Endometrial microvascular endothelial cells (primary cell): Measurements from ENCODE around the gene LCN12. TPM values are rescaled to one million over a fixed set of nuclear protein-coding genes. Genes with fewer than 3 reads are reported as not detected.

ENCODE experiments used
- in situ Hi-C: cut with HindIII; loops from 2 replicates; pipeline ENCODE4 v1.10.0; 2017; ENCODE audit warnings: low sequenced_read_pairs, low pct_unique_long_range_greater_than_20kb; ENCODE audit errors: inconsistent ontology term
- total RNA-seq: library from RNA; depleted of rRNA; stranded (reverse); fragments of >200 nt; gene quantifications from one replicate; pipeline ENCODE4 v1.2.3, GENCODE V29; 2015; ENCODE audit errors: inconsistent ontology term

Gene LCN12
- not detected for total RNA-seq

- in situ Hi-C loops: no loop called here
Observed at GRCh38 chr9:136951541-136952320, at the start of gene LCN12. Gene LCN12, plus strand, starts transcription at chr9:136952273. Its CDS starts 55 bp downstream, at chr9:136952328.

- in situ Hi-C loops: no loop called here
Observed at GRCh38 chr9:136903041-136903554, 49.0 kb upstream of the LCN12 start.

DNA sequence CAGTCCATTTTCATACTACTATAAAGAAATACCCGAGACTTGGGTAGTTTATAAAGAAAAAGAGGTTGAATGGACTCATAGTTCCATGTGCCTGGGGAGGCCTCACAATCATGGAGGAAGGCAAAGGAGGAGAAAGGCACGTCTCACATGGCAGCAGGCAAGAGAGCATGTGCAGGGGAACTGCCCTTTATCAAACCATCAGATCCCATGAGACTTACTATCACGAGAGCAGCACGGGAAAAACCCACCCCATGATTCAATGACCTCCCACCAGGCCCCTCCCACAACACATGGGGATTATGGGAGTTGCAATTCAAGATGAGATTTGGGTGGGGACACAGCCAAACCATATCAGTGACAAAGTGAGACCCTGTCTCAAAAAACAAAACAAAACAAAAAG lies 45.8 kb upstream of the LCN12 start:
- in situ Hi-C loops: no loop called here

- in situ Hi-C loops: no loop called here
Observed at GRCh38 chr9:136907011-136907914, 44.8 kb upstream of the LCN12 start.

DNA sequence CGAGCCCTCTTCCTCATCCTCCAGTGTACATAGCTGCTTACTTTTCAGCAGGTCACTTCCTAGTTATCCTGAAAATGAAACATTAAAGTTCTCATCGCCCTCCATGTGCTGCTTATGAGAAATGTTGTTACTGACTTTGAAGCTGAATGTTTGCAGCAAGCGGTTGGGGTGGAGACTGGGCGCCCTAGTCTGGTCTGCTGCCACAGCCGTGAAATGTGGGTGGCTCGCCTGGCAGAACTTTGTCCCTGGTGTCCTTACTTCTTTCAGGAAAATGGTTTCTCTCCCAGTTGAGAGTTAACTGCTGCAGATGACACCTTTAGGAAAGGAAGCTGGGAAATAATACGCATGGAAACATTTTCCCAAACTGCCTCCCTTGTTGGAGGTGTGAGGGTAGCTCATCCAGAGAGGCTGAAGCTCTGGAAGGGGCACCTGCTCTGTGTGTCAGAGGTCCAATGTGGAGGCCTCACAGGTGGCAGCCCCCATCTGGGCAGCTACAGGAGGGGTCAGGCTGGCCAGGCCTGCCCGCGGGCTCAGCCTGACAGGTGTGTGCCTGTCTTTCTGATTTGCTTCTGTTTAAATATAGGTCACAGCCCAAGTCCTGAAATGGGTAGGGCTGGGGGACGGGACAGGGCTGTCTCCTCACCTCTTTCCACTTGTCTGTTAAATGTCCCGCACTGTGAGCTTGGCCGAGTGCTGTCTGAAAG lies 41.7 kb upstream of the LCN12 start:
- in situ Hi-C loops: no loop called here

GRCh38 chr9:136910901-136911245 lies 41.2 kb upstream of the LCN12 start:
- in situ Hi-C loops: no loop called here

DNA sequence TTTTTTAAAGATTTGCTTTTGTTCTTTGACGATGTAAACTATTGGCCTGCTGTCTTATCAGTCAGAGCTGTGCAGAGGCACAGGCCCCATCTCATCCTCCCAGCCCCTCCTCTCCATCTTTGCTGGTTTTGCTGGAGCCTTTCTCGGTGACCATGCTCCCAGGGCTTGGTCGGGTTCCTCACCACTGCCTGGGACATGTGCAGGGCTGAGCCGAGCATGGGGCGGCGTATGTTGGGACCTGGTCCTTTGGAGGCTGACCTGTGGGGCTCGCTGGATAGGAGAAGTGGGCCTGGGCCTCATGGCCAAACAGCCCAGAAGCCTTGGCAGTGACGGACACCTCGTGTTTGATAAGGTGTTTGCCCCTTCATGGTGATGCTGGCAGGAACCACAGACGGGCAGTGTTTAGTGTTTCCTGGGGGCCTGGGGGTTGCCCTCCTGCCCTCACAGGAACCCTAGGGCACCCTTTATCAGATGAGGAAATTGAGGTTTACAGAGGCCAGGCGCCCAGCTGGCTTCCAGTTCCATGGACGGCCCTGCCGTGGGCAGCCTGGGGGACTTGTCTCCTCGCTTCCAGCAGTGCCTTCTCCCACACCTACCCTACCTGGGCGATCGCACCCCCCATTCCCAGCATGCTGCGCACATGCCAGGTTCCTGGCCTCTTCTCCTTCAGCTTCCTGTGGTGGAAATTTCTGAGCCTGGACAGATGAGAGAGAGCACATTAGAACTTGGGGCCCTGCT lies 38.2 kb upstream of the LCN12 start:
- in situ Hi-C loops: no loop called here

DNA sequence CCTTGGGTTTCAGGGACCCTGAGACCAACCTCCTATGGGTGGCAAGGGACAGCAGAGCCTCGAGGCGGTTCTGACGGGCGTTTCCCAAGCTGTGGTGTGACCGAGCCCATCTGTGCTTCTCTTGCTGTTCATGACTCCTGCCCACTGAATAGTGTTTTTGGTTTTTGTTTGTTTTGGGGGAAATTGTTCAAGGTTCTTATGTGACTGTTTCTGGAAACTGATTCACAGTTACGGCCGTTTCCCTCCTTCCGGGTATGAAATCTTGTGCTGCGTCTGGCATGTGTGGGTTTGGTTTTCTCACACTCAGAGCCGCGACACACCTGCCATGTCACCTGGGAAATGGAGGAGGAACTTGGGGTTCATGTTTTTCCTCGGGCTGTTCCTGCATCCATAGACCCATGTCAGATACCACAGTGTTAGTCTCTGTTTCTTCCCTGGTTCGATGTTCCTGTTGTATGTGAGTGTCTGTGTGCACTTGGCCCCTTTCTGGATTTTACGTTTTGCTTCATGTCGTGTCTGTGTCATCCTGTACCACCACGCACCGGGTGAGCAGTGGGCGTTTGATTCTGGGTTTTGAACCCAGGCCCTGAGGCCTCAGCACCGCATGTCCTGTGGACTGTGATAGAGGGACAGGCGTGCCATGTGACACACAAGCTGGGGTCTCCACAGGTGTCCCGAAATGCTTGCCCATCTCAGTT lies 36.3 kb upstream of the LCN12 start:
- in situ Hi-C loops: no loop called here

- in situ Hi-C loops: no loop called here
Observed at GRCh38 chr9:136916330-136917184, 35.5 kb upstream of the LCN12 start.

DNA sequence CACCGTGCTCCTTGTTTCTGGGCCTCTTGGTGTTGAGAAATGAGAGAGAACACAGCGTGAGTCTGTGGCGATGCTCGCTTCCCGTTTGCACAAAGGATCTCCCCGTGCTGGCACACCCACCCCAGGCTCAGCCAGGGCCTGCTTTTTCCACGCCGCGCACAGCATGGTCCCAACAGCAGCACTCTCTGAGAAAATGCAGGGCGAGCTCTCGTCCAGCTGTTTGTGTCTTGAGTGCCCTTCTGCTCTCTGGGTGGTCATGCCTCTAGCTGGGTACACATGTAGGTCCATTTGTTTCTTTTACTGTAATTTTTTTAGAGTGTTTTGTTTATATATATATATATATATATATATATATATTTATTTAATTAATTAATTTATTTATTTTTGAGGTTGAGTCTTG lies 34.2 kb upstream of the LCN12 start:
- in situ Hi-C loops: no loop called here

DNA sequence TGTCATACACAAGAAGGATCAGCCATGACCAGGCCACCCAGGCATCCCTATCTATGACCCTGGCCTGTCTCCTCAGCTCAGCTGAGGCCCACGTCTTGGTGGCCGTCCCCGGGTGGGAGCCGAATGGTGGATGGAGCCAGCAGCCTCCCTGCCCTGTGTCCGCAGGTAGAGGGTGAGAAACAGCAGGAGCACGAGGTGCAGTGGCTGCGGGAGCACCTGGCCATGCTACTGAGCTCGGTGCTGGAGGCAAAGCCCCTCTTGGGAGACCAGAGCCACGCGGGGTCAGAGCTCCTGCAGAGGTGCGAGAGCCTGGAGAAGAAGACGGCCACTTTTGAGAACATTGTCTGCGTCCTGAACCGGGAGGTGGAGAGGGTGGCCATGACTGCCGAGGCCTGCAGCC lies 32.0 kb upstream of the LCN12 start:
- in situ Hi-C loops: no loop called here

GRCh38 chr9:136920734-136921231 lies 31.3 kb upstream of the LCN12 start:
- in situ Hi-C loops: no loop called here

- in situ Hi-C loops: no loop called here
Observed at GRCh38 chr9:136921307-136921706, 30.8 kb upstream of the LCN12 start.

- in situ Hi-C loops: no loop called here
Observed at GRCh38 chr9:136921718-136922117, 30.4 kb upstream of the LCN12 start.

DNA sequence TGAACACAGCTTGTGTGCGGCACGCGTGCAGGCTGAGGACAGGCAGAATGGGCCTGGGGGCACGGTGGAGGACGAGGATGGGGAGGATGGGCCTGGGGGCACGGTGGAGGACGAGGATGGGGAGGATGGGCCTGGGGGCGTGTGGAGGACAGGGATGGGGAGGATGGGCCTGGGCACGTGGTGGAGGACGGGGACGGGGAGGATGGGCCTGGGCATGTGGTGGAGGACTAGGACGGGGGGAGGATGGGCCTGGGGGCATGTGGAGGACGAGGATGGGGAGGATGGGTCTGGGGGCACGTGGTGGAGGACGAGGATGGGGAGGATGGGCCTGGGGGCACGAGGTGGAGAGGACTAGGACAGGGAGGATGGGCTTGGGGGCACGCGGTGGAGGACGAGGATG lies 29.5 kb upstream of the LCN12 start:
- in situ Hi-C loops: no loop called here

DNA sequence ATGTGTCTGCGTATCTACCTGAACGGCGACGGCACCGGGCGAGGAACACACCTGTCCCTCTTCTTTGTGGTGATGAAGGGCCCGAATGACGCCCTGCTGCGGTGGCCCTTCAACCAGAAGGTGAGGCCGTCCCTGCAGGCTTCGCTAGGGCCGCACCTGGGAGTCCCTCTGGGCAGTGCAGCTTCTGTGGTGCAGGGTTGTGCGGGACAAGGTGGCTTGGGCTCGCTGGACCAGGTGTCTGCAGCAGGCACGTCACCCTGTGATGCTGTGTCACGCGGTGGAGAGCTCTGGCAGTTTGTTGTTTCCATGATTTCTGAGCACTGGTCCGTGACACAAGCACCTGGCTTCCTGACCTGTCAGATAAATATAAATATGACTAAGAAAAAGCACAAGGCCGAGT lies 28.2 kb upstream of the LCN12 start:
- in situ Hi-C loops: no loop called here
